ENCODE results near the gene PJVK. TPM values are rescaled to one million over a fixed set of nuclear protein-coding genes. Genes with fewer than 3 reads are reported as not detected.

PJVK gene
- total and polyA plus RNA-seq, 2 of the 13 experiments (the other 11 are each of a cell fraction or from before 2014, with no cell fraction given), result 1.2 to 2.6 TPM

GRCh38 chr2:178478439-178479274 lies 27.5 kb downstream of the PJVK start, which contains the start of gene FKBP7 (continued):
- TF ChIP-seq TEAD3 (CRISPR knock-in tag; optimal IDR thresholded peaks at IDR 0.05; ENCODE audit: borderline replicate concordance) (peak; percentile 81), ZNF407 (CRISPR knock-in tag; IDR thresholded peaks at IDR 0.05; ENCODE audit: not compliant biosample characterization) (peak; percentile 69), HCFC1 (IDR thresholded peaks at IDR 0.05; ENCODE audit: low read depth, low read length) (peak; percentile 28), HMGXB4 (CRISPR knock-in tag; IDR thresholded peaks at IDR 0.05; ENCODE audit: borderline replicate concordance in 1 of 2, low read depth in 1 of 2) (peak; percentile 89 to 95), ZNF580 (CRISPR knock-in tag; IDR thresholded peaks at IDR 0.05; ENCODE audit: borderline replicate concordance, low read depth) (peak; percentile 38; the same call in 1 of the 2 replicates), TRIM24 (CRISPR knock-in tag; IDR thresholded peaks at IDR 0.05) (no peak), ZNF747 (CRISPR knock-in tag; IDR thresholded peaks at IDR 0.05; ENCODE audit: borderline replicate concordance) (no peak), ISL2 (CRISPR knock-in tag; IDR thresholded peaks at IDR 0.05) (peak; percentile 69; the same call in 1 of the 2 replicates), ZNF766 (CRISPR knock-in tag; IDR thresholded peaks at IDR 0.05; ENCODE audit: borderline replicate concordance) (peak; percentile 79; the same call in 1 of the 2 replicates), ZFP41 (CRISPR knock-in tag; IDR thresholded peaks at IDR 0.05; ENCODE audit: borderline replicate concordance) (no peak), CCAR2 (optimal IDR thresholded peaks at IDR 0.05; ENCODE audit: low read depth, low read length) (no peak), PAWR (CRISPR knock-in tag; IDR thresholded peaks at IDR 0.05; ENCODE audit: borderline replicate concordance) (no peak), ZNF335 (CRISPR knock-in tag; IDR thresholded peaks at IDR 0.05) (peak; percentile 85), PLSCR1 (CRISPR knock-in tag; IDR thresholded peaks at IDR 0.05; ENCODE audit: borderline replicate concordance) (no peak), ZNF530 (CRISPR knock-in tag; IDR thresholded peaks at IDR 0.05; ENCODE audit: low read depth) (no peak), ZNF737 (CRISPR knock-in tag; IDR thresholded peaks at IDR 0.05; ENCODE audit: borderline replicate concordance) (no peak), SRY (CRISPR knock-in tag; IDR thresholded peaks at IDR 0.05) (peak; percentile 32; the same call in 1 of the 2 replicates)
